SK-N-SH (cell line): ENCODE data around the gene S1PR5. TPM values are rescaled to one million over a fixed set of nuclear protein-coding genes. Genes with fewer than 3 reads are reported as not detected.

Experiments used
- CTCF ChIA-PET: fragments of 300-600, 350-600 bp; formaldehyde crosslinking; extraction: SDS; loops from one replicate; lab custom pipeline; 2021; lab: Yijun Ruan, JAX
- POLR2A ChIA-PET: fragments of 350-600 bp; sonication (Branson Sonifier 250); formaldehyde crosslinking; extraction: SDS; loops from one replicate; lab custom pipeline; 2020; ENCODE audit warnings: antibody characterized with exemption, inconsistent platforms; lab: Yijun Ruan, JAX
- DNase-seq: peaks from one replicate; pipeline ENCODE4 v3.0.0; 2012
- H2AFZ ChIP-seq: fragments of 200-600 bp; sonication (generic); 2 replicates; pipeline ENCODE4 v1.8.1; 2016; ENCODE audit warnings: antibody characterized with exemption, mild to moderate bottlenecking, low read depth
- H3F3A ChIP-seq: fragments of 200-600 bp; sonication (generic); replicated peaks from 2 replicates; pipeline ENCODE3; 2016; ENCODE audit warnings: antibody characterized with exemption, mild to moderate bottlenecking; ENCODE audit not compliant: insufficient read depth
- H3K27ac ChIP-seq, 2 experiments: fragments of 200-500 bp in 1 of 2; fragments of 200-600 bp in 1 of 2; sonication (Bioruptor generic) in 1 of 2; sonication (generic), shearing (Covaris generic) in 1 of 2; 2 replicates each; pipeline versions ENCODE4 v1.5.1 to v1.6.1; 2014 to 2016; ENCODE audit warnings: low read depth in 2 of 2, inconsistent platforms in 1 of 2, low read length in 1 of 2, mild to moderate bottlenecking in 1 of 2, mixed read lengths in 1 of 2
- H3K27me3 ChIP-seq: fragments of 200-600 bp; sonication (generic), shearing (Covaris generic); 2 replicates; pipeline ENCODE4 v1.6.1; 2016; ENCODE audit warnings: mixed run types; ENCODE audit not compliant: insufficient read depth
- H3K36me3 ChIP-seq, 2 experiments: fragments of 200-500 bp in 1 of 2; fragments of 200-600 bp in 1 of 2; sonication (Bioruptor generic) in 1 of 2; sonication (generic) in 1 of 2; replicated peaks in 1 of 2; 2 replicates each; pipeline versions ENCODE3 to v1.5.1; 2014 to 2016; ENCODE audit warnings: low read length in 1 of 2, mild to moderate bottlenecking in 1 of 2; ENCODE audit not compliant: insufficient read depth in 2 of 2, control insufficient read depth in 1 of 2
- H3K4me1 ChIP-seq, 2 experiments: fragments of 200-500 bp in 1 of 2; fragments of 200-600 bp in 1 of 2; sonication (Bioruptor generic) in 1 of 2; sonication (generic), shearing (Covaris generic) in 1 of 2; 2 replicates each; pipeline versions ENCODE4 v1.5.1 to v1.6.1; 2014 to 2016; ENCODE audit warnings: low read depth in 1 of 2, low read length in 1 of 2, mixed run types in 1 of 2; ENCODE audit not compliant: insufficient read depth in 2 of 2, control insufficient read depth in 1 of 2
- H3K4me2 ChIP-seq: fragments of 200-600 bp; sonication (generic), shearing (Covaris generic); 2 replicates; pipeline ENCODE4 v1.6.1; 2017; ENCODE audit warnings: mixed run types
- H3K4me3 ChIP-seq, 2 experiments: fragments of 200-500 bp in 1 of 2; fragments of 200-600 bp in 1 of 2; sonication (Bioruptor generic) in 1 of 2; sonication (generic), shearing (Covaris generic) in 1 of 2; 2 replicates each; pipeline versions ENCODE4 v1.5.1 to v1.8.1; 2014 to 2016; ENCODE audit warnings: low read depth in 2 of 2, inconsistent platforms in 1 of 2, low read length in 1 of 2, mild to moderate bottlenecking in 1 of 2, mixed read lengths in 1 of 2, moderate library complexity in 1 of 2
- H3K79me2 ChIP-seq: fragments of 200-600 bp; sonication (generic); 2 replicates; pipeline ENCODE4 v1.8.1; 2017; ENCODE audit warnings: mild to moderate bottlenecking; ENCODE audit not compliant: insufficient read depth
- H3K9ac ChIP-seq: fragments of 200-600 bp; sonication (generic); 2 replicates; pipeline ENCODE4 v1.6.1; 2017; ENCODE audit warnings: mixed run types
- H3K9me2 ChIP-seq: fragments of 200-600 bp; sonication (generic); 2 replicates; pipeline ENCODE4 v1.6.1; 2017; ENCODE audit warnings: mixed run types
- H3K9me3 ChIP-seq: fragments of 200-600 bp; sonication (generic); 2 replicates; pipeline ENCODE4 v1.6.1; 2017; ENCODE audit warnings: mixed run types, mild to moderate bottlenecking, moderate library complexity
- H4K20me1 ChIP-seq: fragments of 200-600 bp; sonication (generic); 2 replicates; pipeline ENCODE4 v1.6.1; 2017; ENCODE audit warnings: mild to moderate bottlenecking, mixed run types; ENCODE audit not compliant: insufficient read depth
- CHD2 ChIP-seq: fragments of 150-350 bp; IDR thresholded peaks from 2 replicates; pipeline ENCODE4 v1.6.1; 2018; ENCODE audit warnings: low read length; ENCODE audit not compliant: partially characterized antibody
- EZH2phosphoT487 ChIP-seq: fragments of 200-600 bp; sonication (generic); IDR thresholded peaks from 2 replicates; pipeline ENCODE4 v1.6.1; 2017; ENCODE audit warnings: low read depth, mixed run types, mild to moderate bottlenecking, antibody characterized with exemption, moderate library complexity, borderline replicate concordance
- FOXM1 ChIP-seq: IDR thresholded peaks from 2 replicates; pipeline ENCODE4 v1.4.0; 2012; ENCODE audit warnings: low read depth, mild to moderate bottlenecking
- GABPA ChIP-seq: IDR thresholded peaks from 2 replicates; pipeline ENCODE4 v1.4.0; 2012; ENCODE audit warnings: low read depth, mild to moderate bottlenecking
- GATA2 ChIP-seq: sonication (generic); formaldehyde crosslinking; IDR thresholded peaks from 2 replicates; pipeline ENCODE4 v1.5.0; 2020; ENCODE audit warnings: mild to moderate bottlenecking, missing genetic modification reagents
- IRF3 ChIP-seq: fragments of 150-350 bp; IDR thresholded peaks from 2 replicates; pipeline ENCODE4 v1.6.1; 2016; ENCODE audit warnings: mild to moderate bottlenecking, low read depth, low read length
- MEF2A ChIP-seq: IDR thresholded peaks from 2 replicates; pipeline ENCODE4 v1.4.0; 2012; ENCODE audit warnings: low read depth, borderline replicate concordance
- NFIC ChIP-seq: IDR thresholded peaks from 2 replicates; pipeline ENCODE4 v1.4.0; 2012; ENCODE audit warnings: borderline replicate concordance
- PBX3 ChIP-seq: IDR thresholded peaks from 2 replicates; pipeline ENCODE4; 2012
- POLR2AphosphoS5 ChIP-seq: IDR thresholded peaks from 2 replicates; pipeline ENCODE4 v1.6.1; 2012; ENCODE audit warnings: low read depth, low read length
- RAD21 ChIP-seq: IDR thresholded peaks from 2 replicates; pipeline ENCODE4 v1.6.1; 2012; ENCODE audit warnings: mild to moderate bottlenecking, low read length
- RCOR1 ChIP-seq: fragments of 150-350 bp; IDR thresholded peaks from 2 replicates; pipeline ENCODE4 v1.6.1; 2017; ENCODE audit warnings: antibody characterized with exemption, low read length
- RXRA ChIP-seq: IDR thresholded peaks from 2 replicates; pipeline ENCODE4 v1.4.0; 2012; ENCODE audit warnings: low read depth, mild to moderate bottlenecking, borderline replicate concordance
- SIN3A ChIP-seq: IDR thresholded peaks from 2 replicates; pipeline ENCODE4 v1.6.1; 2012; ENCODE audit warnings: low read depth, mild to moderate bottlenecking, low read length, moderate library complexity, borderline replicate concordance
- TAF1 ChIP-seq: IDR thresholded peaks from 2 replicates; pipeline ENCODE4 v1.6.1; 2012; ENCODE audit warnings: low read depth, mild to moderate bottlenecking, low read length, moderate library complexity, borderline replicate concordance
- TCF12 ChIP-seq: IDR thresholded peaks from 2 replicates; pipeline ENCODE4 v1.4.0; 2012
- TEAD4 ChIP-seq: IDR thresholded peaks from 2 replicates; pipeline ENCODE4 v1.4.0; 2012; ENCODE audit warnings: mild to moderate bottlenecking, borderline replicate concordance; ENCODE audit not compliant: insufficient read depth
- USF2 ChIP-seq: fragments of 150-350 bp; IDR thresholded peaks from 2 replicates; pipeline ENCODE4 v1.6.1; 2017; ENCODE audit warnings: antibody characterized with exemption, low read length, low read depth, borderline replicate concordance
- ZBTB33 ChIP-seq: IDR thresholded peaks from 2 replicates; pipeline ENCODE4 v1.4.0; 2012; ENCODE audit warnings: low read depth, borderline replicate concordance
- WGBS: methylation state at CpG from one replicate; pipeline ENCODE4 v1.1.6; 2017; ENCODE audit warnings: low lambda C conversion rate; 5-methylcytosine and 5-hydroxymethylcytosine counted together
- polyA plus RNA-seq, 3 experiments: library from polyadenylated mRNA; depleted of rRNA; stranded (reverse); fragments of >200 nt; gene quantifications; 2 replicates each; pipeline ENCODE4 v1.2.3, GENCODE V29; 2012

S1PR5 gene
- polyA plus RNA-seq, 1 of the 3 experiments (the other 2 are of a cell fraction) = 0.36 TPM

GRCh38 chr19:10543420-10544241 is 26.4 kb upstream of the S1PR5 start, which contains the start of gene ATG4D (continued):
- peak; percentile 15; the same call in 1 of the 2 replicates for TF ChIP-seq NFIC
- no peak for TF ChIP-seq MEF2A
- TF ChIP-seq POLR2AphosphoS5 = peak; percentile 89
- no peak for TF ChIP-seq EZH2phosphoT487
- TF ChIP-seq RAD21 = no peak
- TF ChIP-seq GABPA = no peak
- no peak for TF ChIP-seq ZBTB33
- no peak for TF ChIP-seq PBX3
- TF ChIP-seq TAF1 = peak; percentile 96
- no peak for TF ChIP-seq RCOR1
- no peak for TF ChIP-seq TEAD4
- no peak for TF ChIP-seq USF2
- TF ChIP-seq GATA2 (CRISPR knock-in tag) = no peak

- H2AFZ ChIP-seq = 0 out of 2 replicates have a peak overlapping the region, but pooled peaks have one; percentile 68
- H3K9me2 ChIP-seq = no peaks in the 10 kb centered on the region
- WGBS = 52% methylated on average over 8 of the region's 8 CpGs
- peak overlapping the region; percentile 84 for H3K4me2 ChIP-seq
- TF ChIP-seq RXRA (no peak), RCOR1 (no peak), RAD21 (no peak), TCF12 (no peak), FOXM1 (no peak), IRF3 (no peak), EZH2phosphoT487 (no peak), TEAD4 (no peak), ZBTB33 (no peak), GABPA (no peak), CHD2 (no peak), SIN3A (no peak)
- H3F3A ChIP-seq = peaks cover 5% of the 10 kb centered on the region
- H3K36me3 ChIP-seq = peaks cover 0 to 3% of the 10 kb centered on the region in 2 experiments
- peaks cover 0 to 7% of the 10 kb centered on the region in 2 experiments; a peak in 1 of 4 replicates for H3K4me1 ChIP-seq
- peaks cover 14% of the 10 kb centered on the region; the same call in 1 of the 2 replicates for H3K27me3 ChIP-seq
- ChIA-PET CTCF (interaction anchor here (0.8 to 3.1 kb wide), 10 partner anchors 9 to 157 kb away, joined by 3 to 19 read pairs (median 4); no protein-coding TSS in a partner anchor), POLR2A (interaction anchor here (1.0 kb wide), 1 partner anchor 23 kb away, joined by 3 read pairs; the partner anchor contains the start of gene KRI1)
- peaks cover 27% of the 10 kb centered on the region for H3K79me2 ChIP-seq
- H4K20me1 ChIP-seq = no peaks in the 10 kb centered on the region
- H3K9me3 ChIP-seq = no peaks in the 10 kb centered on the region
- DNase-seq = no peak
- H3K4me3 ChIP-seq = peak overlapping the region; percentile 67 to 81
- H3K27ac ChIP-seq = no peak overlapping the region
- no peak overlapping the region for H3K9ac ChIP-seq
Measured at GRCh38 chr19:10543059-10543419, 25.8 kb upstream of the S1PR5 start.
